A549 (cell line): ENCODE measurements around the gene ALDH6A1. TPM values are rescaled to one million over a fixed set of nuclear protein-coding genes. Genes with fewer than 3 reads are reported as not detected.

Experiments used
- ATAC-seq, 2 experiments: fragments of 200-7000 bp in 1 of 2; fragments of >200 bp in 1 of 2; cut with Nextera tagmentation in 1 of 2; cut with Tn5 transposase in 1 of 2; 3 replicates each; pipeline versions ENCODE4 v1.8.0 to v1.9.1; 2018 to 2020; ENCODE audit warnings: mild to moderate bottlenecking in 1 of 2, moderate library complexity in 1 of 2
- CTCF ChIA-PET: fragments of 300-600 bp; sonication (Branson Sonifier 250); formaldehyde crosslinking; extraction: SDS; loops from one replicate; lab custom pipeline; 2021; ENCODE audit warnings: antibody characterized with exemption, inconsistent platforms; lab: Yijun Ruan, JAX
- POLR2A ChIA-PET: fragments of 350-600 bp; formaldehyde crosslinking; extraction: SDS; loops from one replicate; lab custom pipeline; 2021; ENCODE audit warnings: antibody characterized with exemption, inconsistent platforms; lab: Yijun Ruan, JAX
- DNase-seq, 2 experiments: peaks; one replicate each; pipeline versions ENCODE4 v3.0.0 to v3.0.0-alpha.2; 2011 to 2016; ENCODE audit warnings: low read depth in 1 of 2, low spot score in 1 of 2
- FAIRE-seq: peaks from 2 replicates; lab custom pipeline; 2011; peaks lifted over from hg19 to GRCh38; lab: Jason Lieb, UNC
- H3K27ac ChIP-seq, 2 experiments: fragments of >200 bp; sonication (Bioruptor Twin); formaldehyde crosslinking; 3 replicates each; pipeline ENCODE4 v1.5.1; 2016 to 2017
- H3K4me1 ChIP-seq: fragments of >200 bp; sonication (Bioruptor Twin); formaldehyde crosslinking; 3 replicates; pipeline ENCODE4 v1.6.1; 2016
- H3K4me2 ChIP-seq: fragments of >200 bp; sonication (Bioruptor Twin); formaldehyde crosslinking; 3 replicates; pipeline ENCODE4 v1.6.1; 2016
- H3K4me3 ChIP-seq: fragments of >200 bp; sonication (Bioruptor Twin); formaldehyde crosslinking; 3 replicates; pipeline ENCODE4 v1.5.1; 2016
- H3K9me3 ChIP-seq: fragments of >200 bp; sonication (Bioruptor Twin); formaldehyde crosslinking; 3 replicates; pipeline ENCODE4 v1.6.1; 2016
- CBX2 ChIP-seq: fragments of 200-600 bp; sonication (generic); IDR thresholded peaks from 2 replicates; pipeline ENCODE4 v1.6.1; 2016; ENCODE audit warnings: low read depth, mild to moderate bottlenecking, borderline replicate concordance
- CBX8 ChIP-seq: fragments of 200-600 bp; sonication (generic); IDR thresholded peaks from 2 replicates; pipeline ENCODE4 v1.6.1; 2016
- CEBPB ChIP-seq, 2 experiments: fragments of >200 bp in 1 of 2; sonication (Bioruptor Twin) in 1 of 2; formaldehyde crosslinking in 1 of 2; IDR thresholded peaks; 2 replicates each; pipeline ENCODE4 v1.6.1; 2012 to 2016
- E2F6 ChIP-seq: IDR thresholded peaks from 2 replicates; pipeline ENCODE4 v1.6.1; 2012; ENCODE audit warnings: low read depth, borderline replicate concordance
- ELK1 ChIP-seq: fragments of 150-350 bp; IDR thresholded peaks from 2 replicates; pipeline ENCODE4 v1.6.1; 2014; ENCODE audit warnings: low read depth, mild to moderate bottlenecking, low read length
- FOSL2 ChIP-seq, 2 experiments: fragments of 450-650 bp in 1 of 2; fragments of >200 bp in 1 of 2; sonication (Bioruptor Twin) in 1 of 2; formaldehyde crosslinking; IDR thresholded peaks; 2 replicates each; pipeline versions ENCODE4 v1.5.0 to v1.6.1; 2016 to 2020; ENCODE audit warnings: mild to moderate bottlenecking in 1 of 2, moderate library complexity in 1 of 2
- GATA3 ChIP-seq: IDR thresholded peaks from 2 replicates; pipeline ENCODE4 v1.6.1; 2012; ENCODE audit warnings: borderline replicate concordance
- JUNB ChIP-seq: fragments of >200 bp; sonication (Bioruptor Twin); formaldehyde crosslinking; IDR thresholded peaks from 2 replicates; pipeline ENCODE4 v1.6.1; 2016
- KDM5A ChIP-seq: fragments of 200-600 bp; sonication (generic); IDR thresholded peaks from 2 replicates; pipeline ENCODE4 v1.6.1; 2016; ENCODE audit warnings: antibody characterized with exemption, mild to moderate bottlenecking
- NPAS2 ChIP-seq: fragments of 250-450 bp; sonication (Bioruptor Pico); IDR thresholded peaks from 2 replicates; pipeline ENCODE4 v1.8.0; 2022; ENCODE audit warnings: mild to moderate bottlenecking, moderate library complexity, borderline replicate concordance
- RARB ChIP-seq: fragments of 250-450 bp; sonication (Bioruptor Pico); IDR thresholded peaks from 2 replicates; pipeline ENCODE4 v1.8.0; 2021; ENCODE audit warnings: mild to moderate bottlenecking, moderate library complexity
- USF2 ChIP-seq: fragments of 450-650 bp; IDR thresholded peaks from 2 replicates; pipeline ENCODE4 v1.6.1; 2014; ENCODE audit warnings: antibody characterized with exemption
- ZFP36 ChIP-seq: fragments of 450-650 bp; IDR thresholded peaks from 2 replicates; pipeline ENCODE4 v1.6.1; 2014; ENCODE audit warnings: borderline replicate concordance; ENCODE audit not compliant: partially characterized antibody
- WGBS: methylation state at CpG from one replicate; pipeline ENCODE4 v1.1.6; 2017; ENCODE audit errors: missing lambda C conversion rate; 5-methylcytosine and 5-hydroxymethylcytosine counted together
- polyA plus RNA-seq, 4 experiments: library from polyadenylated mRNA; depleted of rRNA in 3 of 4; stranded (reverse); fragments of >200 nt; fragmentation: RNase III in 1 of 4; extraction: RNeasy Plus Mini Kit Qiagen cat#74134 plus additional on column Dnase treatment in 1 of 4; gene quantifications; 2 replicates in 3 of 4; 3 replicates in 1 of 4; pipeline ENCODE4 v1.2.3, GENCODE V29; 2011 to 2017

Gene ALDH6A1
- polyA plus RNA-seq, 2 of the 4 experiments (the other 2 are of a cell fraction), result 2.4 to 8.1 TPM

- TF ChIP-seq KDM5A (no peak), USF2 (no peak), GATA3 (peak; percentile 26; the same call in 1 of the 2 replicates), FOSL2 (IDR thresholded peaks at IDR 0.05) (peak; percentile 50; the same call in 1 of the 2 replicates), FOSL2 (CRISPR knock-in tag; IDR thresholded peaks at IDR 0.05) (peak; percentile 89), CEBPB (IDR thresholded peaks at IDR 0.05) (peak; percentile 57 to 92; a peak in 3 of 4 replicates), E2F6 (no peak), ZFP36 (no peak)
- Histone ChIP-seq H3K27ac (peak overlapping the region; percentile 31 to 74; a peak in 4 of 6 replicates), H3K4me2 (peak overlapping the region; percentile 66), H3K4me1 (peaks cover 40% of the 10 kb centered on the region), H3K9me3 (no peaks in the 10 kb centered on the region), H3K4me3 (no peak overlapping the region)
- ATAC-seq (peak in 1 of 2 experiments; percentile 18; a peak in 2 of 6 replicates), FAIRE-seq (no peak), DNase-seq (peak in 1 of 2 experiments; percentile 74)
- ChIA-PET POLR2A (no interaction called here), CTCF (no interaction called here)
- 9% methylated on average over 1 of the region's 1 CpG for WGBS
These were observed 70.0 kb downstream of the ALDH6A1 start for GRCh38 chr14:74014299-74014698.

GRCh38 chr14:74008843-74009499, 75.3 kb downstream of the ALDH6A1 start:
- no peak for ATAC-seq
- DNase-seq, result no peak
- Histone ChIP-seq H3K27ac (no peak overlapping the region), H3K9me3 (no peaks in the 10 kb centered on the region), H3K4me3 (no peak overlapping the region), H3K4me1 (peaks cover 17% of the 10 kb centered on the region), H3K4me2 (no peak overlapping the region)
- TF ChIP-seq E2F6, result no peak
- TF ChIP-seq ELK1, result no peak
- TF ChIP-seq RARB (CRISPR knock-in tag), result no peak
- no peak for TF ChIP-seq NPAS2 (CRISPR knock-in tag)
- TF ChIP-seq CBX8, result no peak
- TF ChIP-seq FOSL2 (IDR thresholded peaks at IDR 0.05), result no peak
- no peak for TF ChIP-seq FOSL2 (CRISPR knock-in tag; IDR thresholded peaks at IDR 0.05)
- TF ChIP-seq JUNB, result no peak
- TF ChIP-seq CBX2, result no peak
- 67% methylated on average over 2 of the region's 2 CpGs for WGBS
- POLR2A ChIA-PET, result no interaction called here
- FAIRE-seq, result no peak
- CTCF ChIA-PET, result no interaction called here

Other genes starting within 250 kb of the ALDH6A1 start
- gene PTGR2, start 232.6 kb downstream of the ALDH6A1 start, polyA plus RNA-seq (2011; rRNA removed), result 17.7 and 30.5 TPM in 2 replicates
- 11.3 to 14.0 TPM (median 13.5 TPM) in 3 replicates for gene PTGR2, start 232.6 kb downstream of the ALDH6A1 start, polyA plus RNA-seq (2017; fragmentation: RNase III; extraction: RNeasy Plus Mini Kit Qiagen cat#74134 plus additional on column Dnase treatment)
- gene ZNF410, start 197.6 kb downstream of the ALDH6A1 start, polyA plus RNA-seq (2011; rRNA removed), result 70.8 and 87.7 TPM in 2 replicates
- 33.2 to 35.8 TPM (median 35.3 TPM) in 3 replicates for gene ZNF410, start 197.6 kb downstream of the ALDH6A1 start, polyA plus RNA-seq (2017; fragmentation: RNase III; extraction: RNeasy Plus Mini Kit Qiagen cat#74134 plus additional on column Dnase treatment)
- gene FAM161B, start 134.4 kb downstream of the ALDH6A1 start, polyA plus RNA-seq (2011; rRNA removed), result 1.6 TPM in 2 replicates
- gene FAM161B, start 134.4 kb downstream of the ALDH6A1 start, polyA plus RNA-seq (2017; fragmentation: RNase III; extraction: RNeasy Plus Mini Kit Qiagen cat#74134 plus additional on column Dnase treatment), result 1.5 to 1.9 TPM (median 1.6 TPM) in 3 replicates
- 41.9 and 46.4 TPM in 2 replicates for gene COQ6, start 134.2 kb downstream of the ALDH6A1 start, polyA plus RNA-seq (2011; rRNA removed)
- 24.8 to 28.8 TPM (median 26.1 TPM) in 3 replicates for gene COQ6, start 134.2 kb downstream of the ALDH6A1 start, polyA plus RNA-seq (2017; fragmentation: RNase III; extraction: RNeasy Plus Mini Kit Qiagen cat#74134 plus additional on column Dnase treatment)
- 17.4 and 19.3 TPM in 2 replicates for gene ENTPD5, start 65.2 kb downstream of the ALDH6A1 start, polyA plus RNA-seq (2011; rRNA removed)
- 5.7 to 6.6 TPM (median 6.0 TPM) in 3 replicates for gene ENTPD5, start 65.2 kb downstream of the ALDH6A1 start, polyA plus RNA-seq (2017; fragmentation: RNase III; extraction: RNeasy Plus Mini Kit Qiagen cat#74134 plus additional on column Dnase treatment)
- gene BBOF1, start 65.1 kb downstream of the ALDH6A1 start, polyA plus RNA-seq (2011; rRNA removed), result 3.4 and 4.9 TPM in 2 replicates
- gene BBOF1, start 65.1 kb downstream of the ALDH6A1 start, polyA plus RNA-seq (2017; fragmentation: RNase III; extraction: RNeasy Plus Mini Kit Qiagen cat#74134 plus additional on column Dnase treatment), result 5.8 to 6.1 TPM (median 5.9 TPM) in 3 replicates
- gene LIN52, start 503 bp upstream of the ALDH6A1 start, polyA plus RNA-seq (2011; rRNA removed), result 10.0 and 10.8 TPM in 2 replicates
- 7.7 to 9.3 TPM (median 9.3 TPM) in 3 replicates for gene LIN52, start 503 bp upstream of the ALDH6A1 start, polyA plus RNA-seq (2017; fragmentation: RNase III; extraction: RNeasy Plus Mini Kit Qiagen cat#74134 plus additional on column Dnase treatment)
- 0.03 TPM in 1 of 2 replicates, not detected in the other for gene VSX2, start 155.0 kb upstream of the ALDH6A1 start, polyA plus RNA-seq (2011; rRNA removed)
- not detected in 3 replicates for gene VSX2, start 155.0 kb upstream of the ALDH6A1 start, polyA plus RNA-seq (2017; fragmentation: RNase III; extraction: RNeasy Plus Mini Kit Qiagen cat#74134 plus additional on column Dnase treatment)
- 13.9 and 22.7 TPM in 2 replicates for gene ABCD4, start 218.5 kb upstream of the ALDH6A1 start, polyA plus RNA-seq (2011; rRNA removed)
- 31.2 to 36.6 TPM (median 35.8 TPM) in 3 replicates for gene ABCD4, start 218.5 kb upstream of the ALDH6A1 start, polyA plus RNA-seq (2017; fragmentation: RNase III; extraction: RNeasy Plus Mini Kit Qiagen cat#74134 plus additional on column Dnase treatment)